ENCODE measurements around the gene WARS2. TPM values are rescaled to one million over a fixed set of nuclear protein-coding genes. Genes with fewer than 3 reads are reported as not detected.

WARS2 gene
- total RNA-seq, 2 experiments from 2014 or later, result 12.0 to 14.0 TPM

- H3K27ac Mint-ChIP-seq, result no peak overlapping the region
- CTCF ChIA-PET, result interaction anchor here (1.0 kb wide), 1 partner anchor 9 kb away, joined by 4 read pairs; no protein-coding TSS in a partner anchor
- peaks cover 2% of the 10 kb centered on the region for H3K4me1 Mint-ChIP-seq
- no peaks in the 10 kb centered on the region for H3K27me3 Mint-ChIP-seq
- DNase-seq (no peak), ATAC-seq (no peak)
- no peaks in the 10 kb centered on the region for H3K36me3 Mint-ChIP-seq
- peaks cover 2% of the 10 kb centered on the region for H3K9me3 Mint-ChIP-seq (ENCODE audit: low read depth)
- H3K4me3 Mint-ChIP-seq, result no peak overlapping the region
Measured at GRCh38 chr1:119093721-119094120, 46.7 kb downstream of the WARS2 start.

- H3K9me3 Mint-ChIP-seq (ENCODE audit: low read depth), result peaks cover 4% of the 10 kb centered on the region
- ATAC-seq, result no peak
- no peak overlapping the region for H3K27ac Mint-ChIP-seq
- H3K27me3 Mint-ChIP-seq, result no peaks in the 10 kb centered on the region
- CTCF ChIA-PET, result no interaction called here
- no peak overlapping the region for H3K4me3 Mint-ChIP-seq
- no peak for DNase-seq
- peaks cover 4% of the 10 kb centered on the region for H3K4me1 Mint-ChIP-seq
- H3K36me3 Mint-ChIP-seq, result peaks cover 2% of the 10 kb centered on the region
Measured at GRCh38 chr1:119091618-119092017, 48.8 kb downstream of the WARS2 start.

DNA sequence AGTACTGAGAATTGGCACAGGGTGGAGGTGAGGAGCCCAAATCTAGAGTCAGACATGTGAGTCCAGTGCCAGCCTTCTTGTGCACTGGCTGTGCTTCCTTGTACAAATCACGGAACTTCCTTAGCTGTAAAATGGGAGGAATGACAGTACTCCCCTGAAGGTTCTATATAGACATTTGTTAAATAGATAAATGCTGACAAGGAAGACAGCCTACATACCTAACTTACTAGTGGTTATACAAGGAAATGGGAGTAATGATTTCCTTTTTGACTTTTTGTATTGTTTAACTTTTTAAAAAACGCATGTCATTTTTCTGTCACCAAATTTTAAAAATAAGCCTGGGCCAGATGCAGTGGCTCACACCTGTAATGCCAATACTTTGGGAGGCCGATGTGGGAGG is 50.2 kb downstream of the WARS2 start:
- Mint-ChIP-seq H3K9me3 (ENCODE audit: low read depth) (peaks cover 8% of the 10 kb centered on the region), H3K4me1 (peaks cover 4% of the 10 kb centered on the region), H3K27me3 (no peaks in the 10 kb centered on the region), H3K4me3 (no peak overlapping the region), H3K36me3 (peaks cover 2% of the 10 kb centered on the region), H3K27ac (no peak overlapping the region)
- CTCF ChIA-PET, result no interaction called here
- ATAC-seq (no peak), DNase-seq (no peak)

GRCh38 chr1:119086830-119087229 is 53.6 kb downstream of the WARS2 start:
- CTCF ChIA-PET, result no interaction called here
- Mint-ChIP-seq H3K4me3 (no peak overlapping the region), H3K36me3 (peaks cover 2% of the 10 kb centered on the region), H3K27ac (no peak overlapping the region), H3K4me1 (peaks cover 2% of the 10 kb centered on the region), H3K9me3 (ENCODE audit: low read depth) (peaks cover 15% of the 10 kb centered on the region), H3K27me3 (no peaks in the 10 kb centered on the region)
- ATAC-seq (no peak), DNase-seq (no peak)

DNA sequence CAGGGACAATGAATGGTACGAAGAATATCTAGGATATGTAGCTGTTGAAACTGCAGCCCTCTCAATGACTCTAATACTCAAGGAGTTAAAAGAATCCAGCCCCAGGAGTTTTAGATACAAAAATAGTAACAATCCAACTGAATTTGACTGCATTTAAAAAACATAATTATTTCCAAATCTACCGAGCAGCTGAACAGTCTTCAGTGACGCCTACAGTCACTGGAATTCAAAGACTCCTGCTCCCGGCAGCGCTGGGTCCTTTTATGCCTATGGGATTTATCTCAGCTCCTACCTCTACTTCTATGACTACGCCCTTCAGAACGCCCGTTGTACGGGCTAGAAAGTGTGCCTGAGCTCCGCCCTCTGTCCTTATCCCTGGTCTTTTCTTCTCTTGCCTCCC is 55.7 kb downstream of the WARS2 start:
- Mint-ChIP-seq H3K4me1 (peaks cover 4% of the 10 kb centered on the region), H3K36me3 (peaks cover 2% of the 10 kb centered on the region), H3K27me3 (no peaks in the 10 kb centered on the region), H3K4me3 (no peak overlapping the region), H3K9me3 (ENCODE audit: low read depth) (peaks cover 13% of the 10 kb centered on the region), H3K27ac (no peak overlapping the region)
- CTCF ChIA-PET, result no interaction called here
- ATAC-seq, result no peak
- no peak for DNase-seq

DNA sequence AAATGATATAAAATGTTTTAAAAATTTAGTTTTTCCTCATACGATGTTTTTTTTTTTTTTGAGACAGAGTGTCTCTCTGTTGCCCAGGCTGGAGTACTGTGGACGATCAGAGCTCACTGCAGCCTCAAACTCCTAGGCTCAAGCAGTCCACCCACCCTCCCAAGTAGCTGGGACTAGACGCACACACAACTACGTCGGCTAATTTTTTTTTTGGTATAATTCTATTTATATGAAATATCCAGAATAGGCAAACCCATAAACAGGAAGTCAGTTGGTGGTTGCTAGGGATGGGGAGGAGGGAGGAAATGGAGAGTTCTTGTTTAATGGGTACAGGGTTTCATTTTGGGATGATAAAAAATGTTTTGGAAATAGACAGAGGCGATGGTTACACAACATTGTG is 56.5 kb downstream of the WARS2 start:
- no peak for ATAC-seq
- no peak for DNase-seq
- Mint-ChIP-seq H3K27me3 (no peaks in the 10 kb centered on the region), H3K4me3 (no peak overlapping the region), H3K27ac (no peak overlapping the region), H3K36me3 (peaks cover 2% of the 10 kb centered on the region), H3K4me1 (peaks cover 4% of the 10 kb centered on the region), H3K9me3 (ENCODE audit: low read depth) (peaks cover 13% of the 10 kb centered on the region)
- CTCF ChIA-PET, result no interaction called here

GRCh38 chr1:119083479-119083878 is 57.0 kb downstream of the WARS2 start:
- CTCF ChIA-PET, result no interaction called here
- Mint-ChIP-seq H3K27me3 (no peaks in the 10 kb centered on the region), H3K4me3 (no peak overlapping the region), H3K9me3 (ENCODE audit: low read depth) (peaks cover 13% of the 10 kb centered on the region), H3K27ac (no peak overlapping the region), H3K4me1 (peaks cover 4% of the 10 kb centered on the region), H3K36me3 (peaks cover 2% of the 10 kb centered on the region)
- DNase-seq (no peak), ATAC-seq (no peak)

DNA sequence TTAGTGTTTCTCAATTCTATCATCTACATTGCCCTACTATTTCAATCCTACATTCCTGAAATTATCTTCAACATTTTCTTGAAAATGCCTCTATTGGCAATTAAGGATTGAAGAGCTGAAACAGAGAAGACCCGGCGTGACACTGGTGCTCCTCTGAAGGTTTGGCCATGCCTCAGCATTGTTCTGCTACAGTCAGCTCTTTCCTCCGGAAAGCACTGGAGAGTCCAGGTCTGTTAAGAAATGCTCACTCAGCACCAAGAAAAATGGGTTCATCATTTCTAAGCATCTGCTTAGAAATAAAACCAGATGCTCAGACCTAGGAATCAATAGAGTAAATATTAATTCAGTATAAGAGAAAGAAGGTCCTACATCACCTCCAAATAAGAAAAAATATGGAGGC is 58.8 kb downstream of the WARS2 start:
- peaks cover 1% of the 10 kb centered on the region for H3K4me1 Mint-ChIP-seq
- DNase-seq (no peak), ATAC-seq (no peak)
- H3K4me3 Mint-ChIP-seq, result no peak overlapping the region
- peaks cover 11% of the 10 kb centered on the region for H3K9me3 Mint-ChIP-seq (ENCODE audit: low read depth)
- H3K36me3 Mint-ChIP-seq, result no peaks in the 10 kb centered on the region
- CTCF ChIA-PET, result no interaction called here
- no peaks in the 10 kb centered on the region for H3K27me3 Mint-ChIP-seq
- no peak overlapping the region for H3K27ac Mint-ChIP-seq

DNA sequence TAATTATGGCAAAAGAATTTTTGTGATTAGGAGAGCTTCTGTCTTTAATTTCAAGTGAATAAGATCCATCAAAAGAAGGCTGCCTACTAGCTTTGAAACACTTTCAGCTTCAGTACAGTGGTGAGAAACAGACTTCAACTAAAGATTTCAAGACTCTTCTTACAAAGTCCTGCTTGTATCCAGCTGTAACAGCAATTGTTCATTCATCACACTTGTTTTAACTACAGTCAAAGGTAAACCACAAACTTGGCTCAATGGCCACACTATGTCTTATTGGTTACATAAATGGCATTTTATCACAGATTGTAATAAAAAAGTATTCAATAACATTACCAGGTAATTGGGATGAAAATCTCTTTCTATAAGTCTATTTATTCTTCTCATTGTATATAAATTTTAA is 59.2 kb downstream of the WARS2 start:
- no peaks in the 10 kb centered on the region for H3K27me3 Mint-ChIP-seq
- CTCF ChIA-PET, result no interaction called here
- DNase-seq (no peak), ATAC-seq (no peak)
- H3K4me1 Mint-ChIP-seq, result peaks cover 1% of the 10 kb centered on the region
- H3K4me3 Mint-ChIP-seq, result no peak overlapping the region
- peaks cover under 1% of the 10 kb centered on the region for H3K36me3 Mint-ChIP-seq
- H3K27ac Mint-ChIP-seq, result no peak overlapping the region
- peaks cover 10% of the 10 kb centered on the region for H3K9me3 Mint-ChIP-seq (ENCODE audit: low read depth)

- DNase-seq (no peak), ATAC-seq (no peak)
- peaks cover 6% of the 10 kb centered on the region for H3K36me3 Mint-ChIP-seq
- no peak overlapping the region for H3K4me3 Mint-ChIP-seq
- no peak overlapping the region for H3K27ac Mint-ChIP-seq
- H3K9me3 Mint-ChIP-seq (ENCODE audit: low read depth), result peaks cover 9% of the 10 kb centered on the region
- CTCF ChIA-PET, result no interaction called here
- no peaks in the 10 kb centered on the region for H3K27me3 Mint-ChIP-seq
- H3K4me1 Mint-ChIP-seq, result peaks cover 1% of the 10 kb centered on the region
Measured at GRCh38 chr1:119080586-119080985, 59.9 kb downstream of the WARS2 start.

DNA sequence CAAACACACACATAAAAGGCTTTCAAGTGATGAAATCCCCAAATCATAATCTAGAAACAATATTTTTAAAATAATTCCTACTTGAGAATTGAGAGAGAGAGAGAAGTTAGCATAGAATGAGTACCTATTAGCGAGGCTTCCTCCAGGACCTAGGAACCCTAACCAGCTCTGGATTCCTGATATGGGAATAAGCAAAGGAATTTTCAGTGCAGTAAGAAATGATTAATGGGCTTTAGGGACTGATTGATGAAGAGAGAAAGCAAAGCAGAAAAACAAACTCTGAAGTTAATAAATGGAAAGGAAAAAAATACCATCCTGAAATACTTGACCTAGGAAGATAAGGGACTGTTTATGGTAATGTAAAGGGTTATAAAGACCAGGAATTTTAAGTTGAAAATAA is 60.6 kb downstream of the WARS2 start:
- Mint-ChIP-seq H3K36me3 (peaks cover 6% of the 10 kb centered on the region), H3K9me3 (ENCODE audit: low read depth) (peaks cover 2% of the 10 kb centered on the region), H3K4me1 (peaks cover 1% of the 10 kb centered on the region), H3K27ac (no peak overlapping the region), H3K4me3 (no peak overlapping the region), H3K27me3 (no peaks in the 10 kb centered on the region)
- ATAC-seq, result no peak
- CTCF ChIA-PET, result no interaction called here
- DNase-seq, result no peak

GRCh38 chr1:119075614-119076013 is 64.8 kb downstream of the WARS2 start:
- peaks cover 1% of the 10 kb centered on the region for H3K4me1 Mint-ChIP-seq
- no peaks in the 10 kb centered on the region for H3K27me3 Mint-ChIP-seq
- H3K9me3 Mint-ChIP-seq (ENCODE audit: low read depth), result peaks cover 3% of the 10 kb centered on the region
- CTCF ChIA-PET, result no interaction called here
- ATAC-seq (no peak), DNase-seq (no peak)
- no peak overlapping the region for H3K27ac Mint-ChIP-seq
- no peak overlapping the region for H3K4me3 Mint-ChIP-seq
- H3K36me3 Mint-ChIP-seq, result peaks cover 17% of the 10 kb centered on the region

DNA sequence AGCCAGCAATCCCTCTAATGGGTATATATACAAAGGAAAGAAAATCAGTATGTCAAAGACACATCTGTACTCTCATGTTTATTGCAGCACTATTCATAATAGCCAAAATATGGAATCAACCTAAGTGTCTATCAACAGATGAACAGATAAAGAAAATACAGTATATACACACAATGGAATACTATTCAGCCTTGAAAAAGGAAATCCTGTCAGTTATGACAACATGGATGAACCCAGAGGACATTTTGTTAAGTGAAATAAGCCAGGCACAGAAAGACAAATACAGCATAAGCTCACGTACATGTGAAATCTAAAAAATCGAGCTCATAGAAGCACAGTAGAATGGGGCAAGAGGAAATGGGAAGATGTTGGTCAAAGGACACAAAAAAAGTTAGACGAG is 69.1 kb downstream of the WARS2 start:
- CTCF ChIA-PET, result no interaction called here
- Mint-ChIP-seq H3K27ac (no peak overlapping the region), H3K27me3 (no peaks in the 10 kb centered on the region), H3K4me3 (no peak overlapping the region), H3K36me3 (peaks cover 19% of the 10 kb centered on the region), H3K4me1 (peaks cover 5% of the 10 kb centered on the region), H3K9me3 (ENCODE audit: low read depth) (peaks cover 3% of the 10 kb centered on the region)
- no peak for ATAC-seq
- DNase-seq, result no peak

DNA sequence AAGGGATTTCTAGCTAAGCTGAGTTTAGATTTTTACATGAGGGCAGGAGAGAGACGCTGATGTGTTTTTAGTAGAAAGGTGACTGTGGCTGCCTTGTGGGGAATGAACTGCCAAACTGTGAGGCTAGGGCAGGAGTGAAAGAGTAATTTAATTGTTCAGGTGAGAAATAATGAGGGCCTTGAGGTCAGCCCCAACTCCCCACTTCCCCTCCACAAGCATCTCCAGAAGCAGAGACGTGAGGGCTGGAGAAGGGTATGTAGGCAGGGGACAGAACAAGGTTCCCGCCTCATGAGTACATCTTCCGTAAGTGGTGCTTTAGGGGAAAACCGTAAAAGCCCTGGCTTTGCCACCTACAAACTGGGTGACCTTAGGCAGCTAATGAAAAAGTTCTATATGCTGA is 70.8 kb downstream of the WARS2 start:
- peak; percentile 41 for DNase-seq
- Mint-ChIP-seq H3K4me1 (peaks cover 5% of the 10 kb centered on the region), H3K36me3 (peaks cover 12% of the 10 kb centered on the region), H3K9me3 (ENCODE audit: low read depth) (peaks cover 3% of the 10 kb centered on the region), H3K27me3 (no peaks in the 10 kb centered on the region), H3K27ac (no peak overlapping the region), H3K4me3 (no peak overlapping the region)
- CTCF ChIA-PET, result no interaction called here
- ATAC-seq, result no peak

DNA sequence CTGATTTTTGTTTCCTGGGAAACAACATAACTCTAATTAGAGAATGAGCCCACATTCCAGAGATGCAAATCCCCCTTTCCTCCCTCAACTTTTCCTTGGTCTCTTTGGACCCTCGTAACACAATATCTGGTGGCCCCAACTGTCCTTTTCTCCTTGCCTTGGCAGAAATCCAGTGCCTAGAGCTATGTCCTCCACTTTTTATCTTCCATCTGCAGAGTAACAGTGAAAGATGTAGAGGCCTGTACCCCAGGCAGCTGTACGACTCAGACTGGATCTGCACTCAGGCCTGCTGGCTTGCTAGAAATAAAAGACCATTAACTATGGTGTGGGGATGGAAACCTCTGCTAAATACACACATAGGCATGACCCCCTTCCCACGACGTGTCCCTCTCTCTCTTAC is 72.0 kb downstream of the WARS2 start:
- CTCF ChIA-PET, result no interaction called here
- Mint-ChIP-seq H3K4me3 (no peak overlapping the region), H3K9me3 (ENCODE audit: low read depth) (peaks cover 3% of the 10 kb centered on the region), H3K4me1 (peaks cover 5% of the 10 kb centered on the region), H3K27me3 (no peaks in the 10 kb centered on the region), H3K27ac (no peak overlapping the region), H3K36me3 (peaks cover 14% of the 10 kb centered on the region)
- ATAC-seq (no peak), DNase-seq (no peak)

Measured in activated CD8-positive, alpha-beta memory T cell treated with anti-CD3 and anti-CD28 coated beads, Interleukin-2, amount 10 ng/mL, durations not matched to agents 7 days and 5 days (primary cell).